ENCODE results near the gene TBC1D10A. TPM values are rescaled to one million over a fixed set of nuclear protein-coding genes. Genes with fewer than 3 reads are reported as not detected.

The TBC1D10A gene
- total RNA-seq, 1 experiment from 2014 or later, result 12.1 TPM

GRCh38 chr22:30286331-30286730 lies 40.4 kb downstream of the TBC1D10A start:
- DNase-seq (ENCODE audit: low spot score), result no peak

DNA sequence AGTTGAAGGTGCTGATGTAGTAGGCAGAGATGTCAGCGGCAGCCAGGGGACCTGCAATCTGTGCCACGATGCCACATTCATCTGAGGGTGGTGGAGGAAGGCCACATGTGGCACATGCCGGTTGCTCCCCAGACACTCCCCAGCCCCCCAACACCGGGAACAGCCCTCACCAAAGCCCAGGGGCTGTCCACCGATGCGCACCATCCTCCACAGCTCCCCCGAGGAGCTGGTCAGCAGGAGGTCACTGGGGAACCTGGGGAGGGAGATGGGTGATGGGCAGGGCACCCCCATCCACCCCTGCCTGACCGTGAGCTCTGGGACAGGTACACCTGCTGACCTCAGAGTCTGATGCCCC lies 40.9 kb downstream of the TBC1D10A start:
- no peak for DNase-seq (ENCODE audit: low spot score)

DNA sequence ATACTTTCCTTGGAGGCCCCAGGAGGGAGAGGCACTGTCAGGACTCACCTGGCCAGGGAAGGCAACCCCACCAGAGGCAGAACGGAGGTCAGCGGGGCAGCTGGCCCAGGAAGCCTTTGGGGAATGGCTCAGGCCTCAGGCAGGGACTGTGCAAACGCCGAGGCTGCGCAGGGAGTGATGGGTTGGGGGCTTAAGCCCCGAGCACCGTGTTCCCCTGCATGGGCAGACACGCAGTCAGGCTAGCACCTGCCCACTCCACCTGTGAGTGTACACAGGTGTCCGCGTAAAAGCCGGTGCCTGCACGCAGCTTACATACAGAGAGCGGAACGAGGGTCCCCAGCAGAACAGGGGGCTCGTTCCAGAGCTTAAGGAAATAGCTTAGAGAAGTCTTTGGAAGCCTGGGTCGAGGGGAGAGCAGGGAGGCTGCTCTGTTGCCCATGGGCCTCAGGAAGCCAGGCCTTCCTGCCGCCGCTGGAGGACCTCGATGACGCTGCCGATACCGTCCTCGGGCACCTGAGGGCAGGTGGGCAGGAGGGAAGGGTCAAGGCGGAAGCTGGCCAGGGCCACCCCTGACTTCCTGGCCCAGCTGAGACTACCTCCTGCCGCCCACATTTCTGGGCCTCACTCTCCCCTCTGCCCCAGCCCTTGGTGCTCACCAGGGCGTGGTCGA lies 41.4 kb downstream of the TBC1D10A start:
- no peak for DNase-seq (ENCODE audit: low spot score)

- DNase-seq (ENCODE audit: low spot score), result no peak
These were observed 42.1 kb downstream of the TBC1D10A start for GRCh38 chr22:30284666-30285065.

DNA sequence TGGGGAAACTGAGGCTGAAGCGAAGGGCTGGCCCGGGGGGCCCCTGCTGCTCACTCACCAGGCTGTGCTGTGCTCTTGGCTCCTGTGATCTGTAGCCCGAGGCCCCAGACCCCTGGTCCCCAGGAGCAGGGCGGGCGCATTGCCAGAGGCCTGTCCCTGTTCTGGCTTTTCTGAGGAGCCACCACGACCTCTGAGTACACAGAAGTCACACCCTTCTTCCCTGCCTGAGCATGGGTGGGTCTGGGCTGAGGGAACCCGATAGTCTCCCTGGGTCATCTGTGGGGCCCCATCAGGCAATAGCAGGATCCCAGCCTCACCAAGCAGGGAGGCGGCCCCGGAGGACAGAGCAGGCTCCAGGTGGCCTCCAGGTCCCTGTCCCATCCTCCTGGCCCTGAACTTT lies 42.6 kb downstream of the TBC1D10A start:
- DNase-seq (ENCODE audit: low spot score), result no peak

DNA sequence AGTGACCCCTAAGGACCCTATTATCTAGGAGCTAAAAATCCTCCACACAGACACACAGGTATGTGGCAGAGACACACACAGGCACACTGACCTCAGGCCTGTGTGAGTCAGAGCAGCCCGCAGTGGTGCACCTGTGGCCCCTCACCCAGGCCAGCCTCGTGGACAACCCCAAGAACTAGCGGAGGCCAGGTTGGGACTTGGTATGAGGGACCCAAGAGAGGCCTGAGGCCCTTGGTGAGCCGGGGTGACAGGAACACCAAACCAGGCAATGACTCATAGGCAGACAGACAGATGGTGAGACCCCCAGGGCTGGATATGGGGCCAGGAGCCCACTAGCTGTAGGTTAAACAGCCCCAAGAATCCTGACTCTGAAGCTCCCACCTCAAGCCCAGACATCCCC lies 43.4 kb downstream of the TBC1D10A start:
- DNase-seq (ENCODE audit: low spot score), result no peak

- DNase-seq (ENCODE audit: low spot score), result no peak
These were observed 44.1 kb downstream of the TBC1D10A start for GRCh38 chr22:30282616-30283046.

DNA sequence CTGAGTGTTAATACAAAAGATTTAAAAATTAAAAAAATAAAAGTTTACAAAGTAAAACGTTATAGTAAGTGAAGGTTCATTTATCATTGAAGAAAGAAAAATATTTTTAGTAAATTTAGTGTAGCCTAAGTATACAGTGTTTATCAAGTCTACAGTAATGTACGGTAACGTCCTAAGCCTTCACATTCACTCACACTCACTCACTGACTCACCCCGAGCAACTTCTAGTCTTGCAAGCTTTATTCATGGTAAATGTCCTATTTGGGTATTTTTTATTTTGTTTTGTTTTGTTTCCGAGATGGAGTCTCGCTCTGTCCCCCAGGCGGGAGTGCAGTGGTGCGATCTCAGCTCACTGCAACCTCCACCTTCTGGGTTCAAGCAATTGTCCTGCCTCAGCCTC lies 46.2 kb downstream of the TBC1D10A start:
- no peak for DNase-seq (ENCODE audit: low spot score)

DNA sequence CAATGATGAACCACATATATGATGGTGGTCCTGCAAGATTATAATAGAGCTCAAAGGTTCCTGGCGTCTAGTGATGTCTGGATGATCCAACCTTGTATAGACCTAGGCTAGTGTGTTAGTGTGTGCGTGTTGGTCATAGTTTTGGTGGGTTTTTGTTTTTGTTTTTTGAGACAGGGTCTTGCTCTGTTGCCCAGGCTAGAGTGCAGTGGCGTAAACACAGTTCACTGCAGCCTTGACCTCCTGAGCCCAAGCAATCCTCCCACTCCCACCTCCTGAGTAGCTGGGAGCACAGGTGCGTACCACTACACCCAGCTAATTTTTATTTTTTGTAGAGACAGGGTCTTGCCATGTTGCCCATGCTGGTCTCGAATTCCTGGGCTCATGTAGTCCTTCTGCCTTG lies 46.8 kb downstream of the TBC1D10A start:
- no peak for DNase-seq (ENCODE audit: low spot score)

DNA sequence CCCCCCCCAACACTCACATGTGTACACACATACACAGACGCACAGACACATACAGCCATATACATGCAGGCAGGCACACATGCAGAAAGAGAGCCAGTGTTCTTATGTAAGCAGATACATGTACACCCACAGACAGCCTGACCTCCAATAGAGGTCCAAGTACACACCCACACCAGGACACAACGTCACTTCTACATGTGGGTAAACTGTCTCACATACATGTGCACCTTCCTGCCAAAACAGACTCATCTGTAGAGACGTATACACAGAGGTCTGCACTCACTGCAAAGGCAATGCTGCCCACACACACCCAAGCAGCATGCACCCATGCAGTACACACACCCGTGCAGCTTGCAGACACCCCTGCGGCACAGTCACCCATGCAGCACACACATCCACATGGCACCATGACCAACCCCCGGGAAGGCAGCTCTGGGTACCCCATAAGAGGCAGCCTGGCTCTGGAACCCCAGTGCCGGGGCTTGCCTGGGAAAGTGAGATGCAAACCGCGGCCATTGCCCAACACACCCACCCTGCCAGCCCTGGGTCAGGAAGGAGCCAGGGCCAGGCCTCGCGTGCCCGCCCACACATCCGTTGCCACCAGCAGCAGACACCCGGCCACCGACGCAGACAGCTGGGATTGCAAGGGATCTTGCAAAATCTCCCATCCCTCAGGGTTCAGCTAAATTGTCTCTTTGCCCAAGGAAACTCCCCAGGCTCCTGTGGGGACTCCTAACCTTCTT lies 47.5 kb downstream of the TBC1D10A start:
- no peak for DNase-seq (ENCODE audit: low spot score)

DNA sequence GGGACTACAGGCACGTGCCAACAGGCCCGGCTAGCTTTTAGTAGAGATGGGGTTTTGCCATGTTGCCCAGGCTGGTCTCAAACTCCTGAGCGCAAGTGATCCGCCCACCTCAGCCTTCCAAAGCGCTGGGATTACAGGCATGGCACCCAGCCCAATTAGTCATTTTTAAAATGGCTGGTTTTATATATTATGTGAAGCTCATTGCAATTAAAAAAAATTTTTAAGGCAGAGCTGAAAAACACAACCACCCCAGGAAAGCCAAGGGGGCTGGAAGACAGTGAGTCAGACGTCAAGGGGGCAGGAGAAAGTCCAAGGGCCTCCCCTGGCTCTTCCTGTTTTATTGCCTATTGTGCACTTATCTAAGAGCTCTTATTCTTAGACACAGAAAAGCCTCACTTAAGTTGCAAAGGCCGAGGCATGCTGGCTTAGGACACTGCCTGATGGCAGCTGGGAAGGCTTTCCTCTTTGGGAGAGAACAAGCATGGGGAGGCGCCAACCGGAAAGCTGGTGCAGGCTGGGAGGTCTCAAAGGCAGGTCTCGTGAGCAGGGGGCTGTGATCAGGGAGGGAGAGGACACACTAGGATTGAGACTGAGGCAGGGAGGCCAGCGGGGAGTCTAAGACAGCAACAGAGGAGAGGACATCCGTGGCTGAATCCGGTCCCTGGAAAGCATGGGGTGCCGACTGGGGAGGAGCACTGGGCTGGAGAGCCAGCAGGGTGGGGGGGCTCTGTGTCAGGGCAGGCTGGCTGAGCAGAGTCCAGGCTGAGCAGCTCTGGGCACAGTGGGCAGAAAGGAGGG lies 49.0 kb downstream of the TBC1D10A start:
- DNase-seq (ENCODE audit: low spot score), result peak; percentile 86

DNA sequence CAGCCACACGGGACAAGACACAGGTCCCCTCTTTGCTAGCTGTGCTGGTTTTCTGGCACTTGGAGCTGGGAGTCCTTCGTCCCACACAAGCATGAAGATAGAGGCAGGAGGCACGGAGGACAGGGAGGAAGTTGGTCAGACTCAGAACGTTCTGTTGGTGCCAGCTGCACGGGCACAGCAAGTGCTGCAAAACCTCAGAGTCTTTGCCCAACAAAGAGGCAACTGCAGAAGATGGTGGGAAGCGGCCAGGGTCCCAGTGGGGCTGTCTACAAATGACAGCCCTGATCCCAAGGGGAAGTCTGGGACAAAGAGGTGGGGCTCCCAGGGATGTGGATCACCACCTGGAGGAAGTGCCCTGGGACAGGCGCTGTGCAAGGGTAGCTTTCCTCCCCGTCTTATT lies 50.7 kb downstream of the TBC1D10A start:
- DNase-seq (ENCODE audit: low spot score), result no peak

DNA sequence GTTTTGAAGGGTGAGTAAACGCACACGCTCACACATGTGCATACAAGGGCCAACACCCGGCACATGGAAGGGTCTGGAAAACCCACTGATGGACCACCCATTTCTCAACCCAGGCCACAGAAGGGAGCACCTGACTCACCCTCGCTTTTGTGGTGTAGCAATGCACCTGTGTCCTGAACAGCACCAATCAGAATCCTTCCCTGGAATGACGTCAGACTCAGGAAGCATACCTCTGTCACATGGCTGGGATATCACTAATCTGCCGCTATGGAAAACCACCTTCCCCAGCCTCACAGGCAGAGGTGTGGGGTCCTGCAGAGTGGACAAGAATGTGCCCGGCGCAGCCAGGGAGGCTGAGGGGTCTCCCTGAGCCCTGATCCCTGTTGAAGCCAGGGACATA lies 51.1 kb downstream of the TBC1D10A start:
- no peak for DNase-seq (ENCODE audit: low spot score)

DNA sequence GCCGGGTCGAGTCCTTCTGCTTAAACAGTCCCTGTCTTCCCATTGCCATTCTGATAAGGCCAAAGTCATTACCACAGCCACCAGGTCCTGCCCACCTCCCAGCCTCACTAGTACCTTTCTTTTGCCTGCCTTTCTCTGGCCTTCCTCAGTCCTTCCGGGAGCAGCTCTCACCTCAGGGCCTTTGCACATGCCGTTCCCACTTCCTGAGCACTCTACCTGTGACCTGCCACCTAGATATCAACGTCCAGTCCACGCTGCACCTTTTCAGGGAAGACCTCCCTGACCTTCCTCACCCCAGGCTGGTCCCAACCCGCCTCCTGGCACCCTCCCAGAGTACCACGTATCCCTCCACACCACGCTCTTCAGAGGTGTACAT lies 52.3 kb downstream of the TBC1D10A start:
- DNase-seq (ENCODE audit: low spot score), result no peak

DNA sequence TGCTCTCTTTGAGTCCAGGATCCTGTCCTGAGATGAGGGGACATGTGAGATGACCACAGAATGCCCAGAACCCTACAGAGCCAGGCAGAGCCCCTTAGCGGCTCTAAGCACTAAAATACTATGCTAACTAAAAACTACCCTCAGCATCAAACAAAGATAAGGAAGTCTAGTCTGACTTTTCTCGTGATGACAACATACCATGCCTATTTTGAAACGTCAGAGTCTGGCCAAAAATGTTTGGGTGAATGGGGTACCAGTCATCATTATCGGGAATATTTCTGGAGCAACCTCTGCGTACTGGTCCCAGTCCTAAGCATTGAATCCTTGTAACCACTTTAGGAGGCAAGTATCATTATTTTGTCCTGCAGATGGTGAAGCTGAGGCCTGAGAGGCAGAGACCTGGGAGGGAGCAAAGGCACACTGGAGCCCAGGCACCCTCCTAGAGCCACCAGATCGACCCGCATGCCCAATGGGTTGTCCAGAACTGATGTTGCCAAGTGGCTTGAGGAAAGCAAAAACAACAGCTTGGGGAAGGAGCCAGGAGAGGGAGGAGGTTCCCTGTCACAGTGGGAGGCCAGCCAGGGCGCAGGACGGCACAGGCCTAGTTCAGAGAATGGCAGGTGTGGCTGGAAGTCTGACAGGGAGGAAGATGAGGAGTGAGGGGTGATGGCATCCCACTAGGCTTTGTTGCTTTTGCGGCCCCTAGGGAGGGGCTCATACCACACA lies 52.9 kb downstream of the TBC1D10A start:
- DNase-seq (ENCODE audit: low spot score), result no peak

GRCh38 chr22:30272781-30273601 lies 53.8 kb downstream of the TBC1D10A start:
- DNase-seq (ENCODE audit: low spot score), result no peak

DNA sequence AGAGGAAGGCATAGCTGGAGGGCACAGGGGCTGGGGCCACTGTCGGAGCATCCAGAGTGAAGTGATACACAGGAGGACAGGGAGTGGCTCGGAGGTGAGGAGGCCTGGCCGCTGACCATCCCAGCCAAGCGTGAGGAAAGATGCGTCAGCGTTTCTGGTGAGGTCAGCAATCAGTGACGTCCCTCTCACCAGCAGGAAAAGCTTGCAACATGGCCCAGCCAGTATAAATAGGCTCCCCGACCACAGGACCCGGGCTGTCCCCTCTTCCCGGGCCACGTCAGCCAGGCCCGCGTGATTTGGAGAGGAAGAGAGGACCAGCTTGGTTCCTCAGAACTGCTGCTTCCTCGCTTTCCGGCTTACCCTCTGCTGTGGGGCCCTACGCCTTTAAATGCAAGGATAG lies 55.9 kb downstream of the TBC1D10A start:
- no peak for DNase-seq (ENCODE audit: low spot score)

GRCh38 chr22:30268331-30268730 lies 58.4 kb downstream of the TBC1D10A start:
- no peak for DNase-seq (ENCODE audit: low spot score)

DNA sequence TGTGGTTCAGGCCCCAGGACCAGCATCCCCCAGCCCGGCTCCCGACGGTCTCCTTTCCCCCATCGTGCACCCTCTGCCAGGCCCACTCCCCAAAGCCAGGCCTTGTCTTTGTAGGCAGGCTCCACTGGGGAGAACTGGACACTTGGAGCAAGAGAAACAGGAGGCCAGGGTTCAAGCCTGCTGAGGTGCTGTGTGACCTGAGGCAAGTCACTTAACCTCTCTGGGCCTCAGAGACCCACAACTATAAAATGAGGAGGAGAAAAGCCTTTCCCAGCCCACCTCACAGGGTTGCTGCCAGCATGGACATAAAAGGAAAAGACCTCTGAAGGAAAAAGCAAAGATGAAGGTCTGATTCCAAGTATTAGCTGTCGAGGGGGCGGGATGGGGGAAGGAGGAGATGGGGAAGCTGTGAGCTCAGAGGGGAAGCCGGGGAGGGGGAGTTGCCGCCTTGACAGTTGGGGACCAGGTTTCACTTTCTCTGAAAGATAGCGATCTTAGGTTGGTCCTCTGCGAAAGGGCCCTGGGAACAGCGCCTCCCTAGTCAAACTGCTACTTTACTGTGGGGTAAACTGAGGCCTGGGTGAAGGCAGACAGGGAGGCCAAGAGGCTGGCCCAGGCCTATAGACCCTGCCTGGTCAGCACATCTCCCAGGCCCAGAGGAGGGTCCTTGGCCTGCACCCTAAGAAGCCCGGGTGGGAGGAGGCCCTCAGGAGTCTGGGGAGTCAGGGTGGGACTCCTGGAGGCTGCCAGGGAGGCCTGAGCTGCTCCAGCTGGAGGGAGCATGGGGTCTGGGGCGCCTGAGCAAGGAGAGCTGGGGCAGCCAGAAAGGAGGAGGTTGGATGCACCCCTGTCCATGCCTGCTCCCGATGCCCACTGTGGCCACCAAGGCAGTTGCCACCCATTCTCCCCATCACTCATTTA lies 59.1 kb downstream of the TBC1D10A start:
- DNase-seq (ENCODE audit: low spot score), result no peak

Data from A172 (cell line).